ENCODE data around the gene GTPBP3. TPM values are rescaled to one million over a fixed set of nuclear protein-coding genes. Genes with fewer than 3 reads are reported as not detected.

Gene GTPBP3, protein sequence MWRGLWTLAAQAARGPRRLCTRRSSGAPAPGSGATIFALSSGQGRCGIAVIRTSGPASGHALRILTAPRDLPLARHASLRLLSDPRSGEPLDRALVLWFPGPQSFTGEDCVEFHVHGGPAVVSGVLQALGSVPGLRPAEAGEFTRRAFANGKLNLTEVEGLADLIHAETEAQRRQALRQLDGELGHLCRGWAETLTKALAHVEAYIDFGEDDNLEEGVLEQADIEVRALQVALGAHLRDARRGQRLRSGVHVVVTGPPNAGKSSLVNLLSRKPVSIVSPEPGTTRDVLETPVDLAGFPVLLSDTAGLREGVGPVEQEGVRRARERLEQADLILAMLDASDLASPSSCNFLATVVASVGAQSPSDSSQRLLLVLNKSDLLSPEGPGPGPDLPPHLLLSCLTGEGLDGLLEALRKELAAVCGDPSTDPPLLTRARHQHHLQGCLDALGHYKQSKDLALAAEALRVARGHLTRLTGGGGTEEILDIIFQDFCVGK
- total RNA-seq (2022; extraction: Qiagen RNA extraction): 14.4 to 22.1 TPM (median 20.2 TPM) in 5 replicates

DNA sequence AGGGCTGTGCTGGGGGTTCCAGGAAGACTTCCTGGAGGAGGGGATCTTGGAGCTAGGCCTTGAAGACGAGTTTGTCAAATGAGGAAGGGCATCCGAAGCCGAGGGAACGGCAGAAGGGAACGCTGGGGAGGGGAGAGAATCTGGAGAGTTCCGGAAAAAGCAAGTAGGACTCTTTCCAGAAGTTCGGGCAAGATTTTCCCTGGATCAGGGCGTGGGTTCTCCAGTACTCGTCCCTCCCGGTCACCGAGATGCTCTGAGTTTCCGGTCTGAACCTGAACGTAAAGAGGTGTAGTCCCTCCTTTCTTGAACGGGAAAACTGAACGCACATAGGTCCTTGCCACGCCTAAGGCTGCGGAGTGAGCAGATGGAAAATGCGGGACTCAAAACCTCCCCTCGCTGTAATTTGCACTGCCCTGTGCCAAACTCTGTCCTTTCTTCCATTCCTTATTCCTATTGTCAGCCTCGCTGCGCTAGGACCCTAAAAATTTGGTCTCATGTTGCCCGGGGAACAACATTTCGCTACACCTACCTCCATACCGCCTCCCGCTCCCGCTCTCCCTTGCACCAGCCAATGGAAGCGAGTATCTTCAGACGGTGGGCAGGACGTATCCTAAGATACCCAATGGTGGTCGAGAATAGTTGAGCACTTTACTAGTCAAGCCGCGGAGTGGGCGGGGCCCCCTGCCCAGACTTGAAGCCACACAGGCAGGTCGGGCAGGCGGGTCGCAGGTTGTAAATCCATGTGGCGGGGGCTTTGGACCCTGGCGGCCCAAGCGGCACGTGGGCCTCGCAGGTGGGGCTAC, at the start of gene GTPBP3:
GTPBP3 (plus strand) TSS at position 682 of the 803 bp plus-strand sequence; CDS start at position 741, 59 bp downstream.

DNA sequence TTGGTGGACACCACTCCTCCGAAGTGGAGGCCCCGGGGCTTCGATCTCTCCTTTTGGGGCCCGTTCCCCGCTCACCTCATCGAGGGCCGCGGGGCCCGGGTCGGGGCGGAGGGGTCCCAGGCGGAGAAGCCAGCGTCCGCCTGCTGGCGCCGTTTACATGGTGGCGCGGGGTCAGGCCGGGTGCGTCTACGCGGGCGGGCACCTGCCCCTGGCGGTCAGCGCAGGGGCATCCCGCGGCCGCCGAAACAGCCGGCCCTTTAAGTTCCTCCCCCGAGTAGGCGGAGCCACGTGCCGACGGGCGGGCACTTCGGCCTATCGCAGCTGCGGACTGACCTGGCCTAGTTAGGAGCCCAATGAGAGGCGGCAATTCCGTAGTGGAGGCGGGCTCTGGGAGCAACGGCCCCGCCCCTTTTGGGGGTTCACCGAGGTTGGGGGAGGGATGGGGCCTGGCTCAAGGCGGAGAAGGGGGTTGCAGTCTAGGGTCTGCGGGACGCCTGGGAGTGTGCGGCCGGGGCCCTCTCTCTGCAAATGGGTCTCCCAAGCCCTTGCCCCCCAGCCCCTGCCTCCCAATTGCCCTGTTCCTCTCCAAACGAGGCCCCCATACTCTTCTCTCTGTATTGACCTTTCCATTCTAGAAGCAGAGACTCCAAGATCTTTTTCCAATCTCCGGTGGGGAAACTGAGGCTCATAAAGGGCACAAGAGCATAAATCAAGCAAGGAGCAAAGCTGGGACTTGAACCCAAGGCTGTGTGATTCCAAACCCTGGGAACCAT, 34.0 kb upstream of the GTPBP3 start, which contains the start of gene ABHD8:
ABHD8 (minus strand) TSS at position 259 of the 773 bp plus-strand sequence. CDS start 1,809 bp downstream, outside the sequence.

DNA sequence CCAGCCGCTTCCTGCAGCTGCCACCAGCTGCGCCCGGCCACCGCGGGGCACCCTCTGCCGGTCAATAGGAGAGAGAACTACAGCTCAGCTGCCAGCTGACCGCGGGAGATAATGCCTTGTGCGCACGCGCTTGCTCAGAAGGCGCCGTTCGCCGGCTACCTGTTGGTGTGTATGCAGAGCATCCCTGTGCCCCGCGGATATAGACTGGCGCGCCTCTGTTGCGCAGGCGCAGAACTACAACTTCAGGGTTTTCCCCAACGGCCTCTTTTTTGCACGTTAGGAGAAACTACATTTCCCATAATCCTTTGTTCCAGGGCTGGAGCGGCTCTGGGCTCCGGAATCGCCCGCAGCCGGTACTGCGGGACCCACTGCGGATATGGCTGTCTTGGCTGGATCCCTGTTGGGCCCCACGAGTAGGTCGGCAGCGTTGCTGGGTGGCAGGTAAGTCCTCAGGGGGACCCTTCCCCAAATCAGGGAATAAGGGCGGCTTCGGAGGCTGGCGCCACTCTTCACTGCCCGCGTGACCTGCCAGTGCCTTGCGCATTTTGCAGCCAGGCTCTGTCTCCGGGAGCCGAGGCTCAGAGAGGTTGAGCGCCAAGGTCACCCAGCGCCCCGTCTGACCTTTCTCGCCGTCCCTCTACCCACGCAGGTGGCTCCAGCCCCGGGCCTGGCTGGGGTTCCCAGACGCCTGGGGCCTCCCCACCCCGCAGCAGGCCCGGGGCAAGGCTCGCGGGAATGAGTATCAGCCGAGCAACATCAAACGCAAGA, 31.7 kb upstream of the GTPBP3 start, which contains the start of gene MRPL34:
MRPL34 (plus strand) TSS at position 356 of the 768 bp plus-strand sequence; CDS start at position 377, 21 bp downstream.

DNA sequence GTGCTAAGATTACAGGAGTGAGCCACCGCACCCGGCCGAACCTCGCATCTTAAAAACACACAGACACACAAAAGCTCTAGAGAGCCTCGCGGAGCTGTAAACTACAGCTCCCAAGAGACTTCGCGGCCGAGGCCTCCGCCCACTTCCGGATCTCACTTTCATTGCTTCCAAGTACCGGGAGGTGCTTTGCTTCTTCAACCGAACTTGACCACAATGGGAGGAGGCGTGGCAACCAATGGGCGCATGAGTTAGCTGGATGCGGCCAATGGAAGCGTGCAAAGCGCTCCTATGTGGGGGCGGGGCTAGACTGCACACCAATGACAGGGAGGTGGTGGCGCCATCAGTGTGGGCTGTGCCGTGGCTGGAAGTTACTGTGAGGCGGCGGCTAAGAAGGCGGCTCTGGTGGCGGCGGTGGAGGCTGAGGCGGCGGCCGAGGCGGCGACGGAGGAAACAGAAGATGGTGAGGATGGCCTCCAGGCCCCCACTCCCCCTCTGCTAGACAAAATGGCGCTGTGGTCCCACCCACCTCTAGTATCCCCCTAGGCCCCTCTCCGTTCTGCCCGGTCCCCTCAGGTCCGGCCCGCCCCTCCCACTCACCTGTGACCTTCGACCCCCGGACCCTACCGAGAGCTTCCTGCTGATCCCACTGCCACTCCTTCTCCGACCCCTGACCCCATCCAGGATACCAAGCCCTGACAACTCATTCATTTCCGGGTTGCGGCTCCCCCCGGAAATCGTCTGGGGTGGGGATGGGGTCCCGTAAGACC, 28.0 kb upstream of the GTPBP3 start, which contains the start of gene DDA1:
DDA1 (plus strand) TSS at position 366 of the 767 bp plus-strand sequence; CDS start at position 458, 92 bp downstream.

DNA sequence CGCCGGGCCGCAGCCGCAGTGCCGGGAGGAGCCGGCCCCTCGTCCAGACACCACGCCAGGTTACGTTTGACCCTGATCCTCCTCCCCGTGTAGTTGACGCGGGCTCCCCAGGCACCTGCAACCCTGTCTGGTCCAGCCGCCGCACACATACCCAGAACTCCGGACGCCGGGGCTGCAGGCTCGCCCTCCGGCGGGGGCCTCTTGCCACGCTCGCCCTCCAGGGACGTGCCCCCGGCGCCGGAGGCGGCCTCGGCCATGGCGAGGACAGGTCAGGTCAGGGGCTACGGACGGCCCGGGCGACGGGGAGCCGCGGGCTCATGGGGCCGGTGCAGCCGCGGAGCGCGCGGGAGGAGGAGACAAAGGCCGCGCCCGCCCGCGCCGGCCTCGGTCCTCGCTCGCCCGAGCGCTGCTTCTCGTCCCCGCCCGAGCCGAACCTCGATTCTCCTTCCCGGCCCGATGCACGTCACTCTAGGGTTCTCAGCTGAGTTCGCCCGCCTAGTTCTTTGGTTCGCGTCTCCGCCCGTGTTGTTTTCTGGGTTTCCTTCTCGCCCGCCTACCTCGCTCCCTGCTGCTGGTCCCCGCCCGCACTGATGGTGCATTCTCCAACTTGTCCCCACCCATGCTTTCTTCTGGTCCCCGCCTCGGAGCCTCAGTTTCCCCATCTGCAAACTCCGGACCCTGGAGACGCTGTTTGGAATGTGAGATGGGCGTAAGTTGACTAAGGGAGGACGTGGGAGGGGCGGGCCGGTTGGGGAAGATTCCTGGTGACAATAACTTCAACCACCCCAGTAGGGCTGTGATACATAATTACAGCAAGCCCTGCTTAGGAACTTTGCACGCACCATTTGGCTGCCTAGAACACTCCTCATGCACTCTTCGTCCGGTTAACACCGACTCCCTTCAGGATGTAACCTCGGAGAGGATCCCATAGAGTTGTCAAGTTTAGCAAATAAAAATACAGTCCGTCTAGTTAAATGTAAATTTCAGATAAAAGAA, 2.6 kb upstream of the GTPBP3 start, which contains the start of gene ANO8:
ANO8 (minus strand) TSS at position 442 of the 996 bp plus-strand sequence; CDS start at position 257, 185 bp downstream.

DNA sequence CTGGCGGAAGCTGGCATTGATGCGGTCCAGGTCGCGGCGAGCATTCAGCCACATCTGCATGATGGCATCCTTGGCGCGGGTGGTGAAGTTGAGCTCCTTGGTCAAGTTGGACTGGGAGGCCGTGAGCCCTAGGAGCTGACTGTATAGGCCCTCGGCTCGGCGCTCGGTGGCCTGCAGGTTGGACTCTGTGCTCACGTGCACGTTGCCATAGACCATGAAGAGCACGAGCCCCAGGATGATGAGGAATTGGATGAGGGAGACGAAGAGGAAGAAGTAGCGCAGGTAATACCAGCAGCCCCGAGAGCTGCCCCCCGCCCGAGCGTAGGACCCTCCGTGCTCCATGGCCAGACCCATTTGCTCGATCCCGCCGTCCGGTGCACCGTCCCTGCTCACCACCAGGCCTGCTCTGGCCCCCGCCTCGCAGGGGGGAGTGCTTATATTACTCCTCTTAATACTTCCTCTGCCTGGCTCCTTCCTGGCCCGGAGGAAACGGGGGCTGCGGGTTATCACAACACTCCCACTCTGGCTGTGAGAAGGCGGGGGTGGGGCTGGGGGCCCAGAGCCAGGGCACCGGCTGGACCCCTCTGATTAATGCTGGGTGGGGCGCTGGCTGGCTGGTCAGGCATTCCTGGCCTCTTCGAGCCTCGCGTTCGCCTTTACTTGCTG, 39.7 kb downstream of the GTPBP3 start, which contains the start of gene PLVAP:
PLVAP (minus strand) TSS at position 408 of the 666 bp plus-strand sequence; CDS start at position 354, 54 bp downstream.

Other genes starting within 250 kb of the GTPBP3 start
- 13.8 to 16.3 TPM (median 14.9 TPM) in 5 replicates for gene USE1, start 122.2 kb upstream of the GTPBP3 start, total RNA-seq (2022; extraction: Qiagen RNA extraction)
- gene OCEL1, start 111.3 kb upstream of the GTPBP3 start, total RNA-seq (2022; extraction: Qiagen RNA extraction): 10.3 to 12.6 TPM (median 12.1 TPM) in 5 replicates
- gene NR2F6, start 91.6 kb upstream of the GTPBP3 start, total RNA-seq (2022; extraction: Qiagen RNA extraction): 27.2 to 64.7 TPM (median 62.9 TPM) in 5 replicates
- not detected in 5 replicates for gene USHBP1, start 72.8 kb upstream of the GTPBP3 start, total RNA-seq (2022; extraction: Qiagen RNA extraction)
- 59.1 to 64.3 TPM (median 61.0 TPM) in 5 replicates for gene BABAM1, start 70.1 kb upstream of the GTPBP3 start, total RNA-seq (2022; extraction: Qiagen RNA extraction)
- gene ANKLE1, start 55.7 kb upstream of the GTPBP3 start, total RNA-seq (2022; extraction: Qiagen RNA extraction): 0.22 to 0.56 TPM (median 0.35 TPM) in 5 replicates
- 1.9 to 3.5 TPM (median 2.8 TPM) in 5 replicates for gene ABHD8, start 34.1 kb upstream of the GTPBP3 start, total RNA-seq (2022; extraction: Qiagen RNA extraction)
- 56.1 to 87.4 TPM (median 83.9 TPM) in 5 replicates for gene MRPL34, start 31.7 kb upstream of the GTPBP3 start, total RNA-seq (2022; extraction: Qiagen RNA extraction)
- 49.5 to 59.2 TPM (median 55.7 TPM) in 5 replicates for gene DDA1, start 28.0 kb upstream of the GTPBP3 start, total RNA-seq (2022; extraction: Qiagen RNA extraction)
- 1.9 to 4.1 TPM (median 3.4 TPM) in 5 replicates for gene ANO8, start 2.7 kb upstream of the GTPBP3 start, total RNA-seq (2022; extraction: Qiagen RNA extraction)
- not detected in 5 replicates for gene PLVAP, start 39.8 kb downstream of the GTPBP3 start, total RNA-seq (2022; extraction: Qiagen RNA extraction)
- not detected in 5 replicates for gene CCDC194, start 56.6 kb downstream of the GTPBP3 start, total RNA-seq (2022; extraction: Qiagen RNA extraction)
- gene BST2, start 68.1 kb downstream of the GTPBP3 start, total RNA-seq (2022; extraction: Qiagen RNA extraction): 0.13 to 0.24 TPM in 2 of 5 replicates, not detected in the others
- gene MVB12A, start 82.5 kb downstream of the GTPBP3 start, total RNA-seq (2022; extraction: Qiagen RNA extraction): 27.7 to 42.0 TPM (median 41.3 TPM) in 5 replicates
- 0.32 to 0.85 TPM (median 0.83 TPM) in 5 replicates for gene TMEM221, start 111.1 kb downstream of the GTPBP3 start, total RNA-seq (2022; extraction: Qiagen RNA extraction)
- gene NXNL1, start 123.4 kb downstream of the GTPBP3 start, total RNA-seq (2022; extraction: Qiagen RNA extraction): not detected in 5 replicates
- gene SLC27A1, start 133.0 kb downstream of the GTPBP3 start, total RNA-seq (2022; extraction: Qiagen RNA extraction): 2.5 to 3.0 TPM (median 2.5 TPM) in 5 replicates
- gene PGLS, start 174.1 kb downstream of the GTPBP3 start, total RNA-seq (2022; extraction: Qiagen RNA extraction): 46.6 to 76.0 TPM (median 72.5 TPM) in 5 replicates
- gene COLGALT1, start 218.1 kb downstream of the GTPBP3 start, total RNA-seq (2022; extraction: Qiagen RNA extraction): 55.3 to 75.3 TPM (median 70.2 TPM) in 5 replicates